ENCODE measurements around the gene LYPD8.

LYPD8 gene

DNA sequence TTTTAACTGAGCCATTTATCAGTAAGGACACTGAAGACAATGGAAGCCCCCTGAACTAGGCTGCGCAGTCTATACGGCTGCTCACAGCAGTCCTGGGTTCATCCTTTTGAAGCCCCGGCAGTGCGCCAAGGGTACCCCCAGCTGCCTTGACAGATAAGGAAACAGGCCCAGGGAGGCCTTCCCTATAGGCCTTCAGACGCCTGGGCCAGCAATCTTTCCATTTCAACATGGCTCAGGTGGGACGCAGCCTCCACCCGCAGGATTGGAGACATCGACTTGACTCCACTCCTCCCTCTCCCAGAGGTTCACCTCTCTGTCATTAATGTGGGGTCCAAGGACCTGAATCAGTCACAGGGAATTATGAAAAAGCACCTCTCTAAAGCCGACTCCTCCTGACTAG lies 2.8 kb upstream of the LYPD8 start:
- DNase-seq (ENCODE audit: low read depth) = no peak
- TF ChIP-seq, protein P1, sequence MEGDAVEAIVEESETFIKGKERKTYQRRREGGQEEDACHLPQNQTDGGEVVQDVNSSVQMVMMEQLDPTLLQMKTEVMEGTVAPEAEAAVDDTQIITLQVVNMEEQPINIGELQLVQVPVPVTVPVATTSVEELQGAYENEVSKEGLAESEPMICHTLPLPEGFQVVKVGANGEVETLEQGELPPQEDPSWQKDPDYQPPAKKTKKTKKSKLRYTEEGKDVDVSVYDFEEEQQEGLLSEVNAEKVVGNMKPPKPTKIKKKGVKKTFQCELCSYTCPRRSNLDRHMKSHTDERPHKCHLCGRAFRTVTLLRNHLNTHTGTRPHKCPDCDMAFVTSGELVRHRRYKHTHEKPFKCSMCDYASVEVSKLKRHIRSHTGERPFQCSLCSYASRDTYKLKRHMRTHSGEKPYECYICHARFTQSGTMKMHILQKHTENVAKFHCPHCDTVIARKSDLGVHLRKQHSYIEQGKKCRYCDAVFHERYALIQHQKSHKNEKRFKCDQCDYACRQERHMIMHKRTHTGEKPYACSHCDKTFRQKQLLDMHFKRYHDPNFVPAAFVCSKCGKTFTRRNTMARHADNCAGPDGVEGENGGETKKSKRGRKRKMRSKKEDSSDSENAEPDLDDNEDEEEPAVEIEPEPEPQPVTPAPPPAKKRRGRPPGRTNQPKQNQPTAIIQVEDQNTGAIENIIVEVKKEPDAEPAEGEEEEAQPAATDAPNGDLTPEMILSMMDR (IDR thresholded peaks at IDR 0.05; ENCODE audit: low read length, missing control alignments) = no peak
- no peak overlapping the region for H3K4me3 ChIP-seq (replicated peaks; ENCODE audit: low read depth, low read length)

DNA sequence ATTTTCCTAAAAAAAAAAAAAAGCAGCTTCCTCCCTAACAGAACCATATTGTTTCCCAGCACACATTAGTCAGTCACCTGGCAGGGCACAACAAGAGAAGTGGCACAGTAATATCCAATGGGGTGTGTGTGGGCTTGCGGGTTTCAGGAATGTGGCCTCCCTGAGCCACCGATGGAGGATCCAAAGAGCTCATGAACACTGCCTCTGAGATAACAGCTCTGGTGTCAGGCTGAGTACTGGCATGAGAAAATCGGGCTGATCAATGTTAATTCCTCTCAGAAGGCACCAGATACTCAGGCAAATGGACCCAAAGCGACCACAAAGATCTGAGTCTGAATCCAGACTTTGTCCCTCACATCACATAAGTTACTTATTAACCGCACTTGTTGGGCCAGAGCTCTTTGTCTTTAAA lies 2.2 kb upstream of the LYPD8 start:
- DNase-seq (ENCODE audit: low read depth) = no peak
- TF ChIP-seq, protein P1 (IDR thresholded peaks at IDR 0.05; ENCODE audit: low read length, missing control alignments) = no peak
- no peak overlapping the region for H3K4me3 ChIP-seq (replicated peaks; ENCODE audit: low read depth, low read length)

DNA sequence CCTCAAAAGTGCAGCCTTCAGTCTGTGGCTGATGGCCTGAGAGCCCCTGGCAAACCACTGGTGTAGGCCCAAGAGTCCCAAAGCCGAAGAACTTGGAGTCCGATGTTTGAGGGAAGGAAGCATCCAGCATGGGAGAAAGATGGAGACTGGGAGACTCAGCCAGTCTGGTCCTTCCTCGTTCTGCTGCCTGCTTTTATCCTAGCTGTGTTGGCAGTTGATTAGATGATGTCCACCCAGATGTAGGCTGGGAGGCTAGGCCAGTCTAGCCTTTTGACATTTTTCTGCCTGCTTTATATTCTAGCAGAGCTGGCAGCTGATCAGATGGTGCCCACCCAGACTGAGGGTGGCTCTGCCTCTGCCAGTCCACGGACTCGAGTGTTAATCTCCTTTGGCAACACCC lies 1.1 kb upstream of the LYPD8 start:
- TF ChIP-seq, protein P1 (IDR thresholded peaks at IDR 0.05; ENCODE audit: low read length, missing control alignments) = no peak
- DNase-seq (ENCODE audit: low read depth) = no peak
- no peak overlapping the region for H3K4me3 ChIP-seq (replicated peaks; ENCODE audit: low read depth, low read length)

DNA sequence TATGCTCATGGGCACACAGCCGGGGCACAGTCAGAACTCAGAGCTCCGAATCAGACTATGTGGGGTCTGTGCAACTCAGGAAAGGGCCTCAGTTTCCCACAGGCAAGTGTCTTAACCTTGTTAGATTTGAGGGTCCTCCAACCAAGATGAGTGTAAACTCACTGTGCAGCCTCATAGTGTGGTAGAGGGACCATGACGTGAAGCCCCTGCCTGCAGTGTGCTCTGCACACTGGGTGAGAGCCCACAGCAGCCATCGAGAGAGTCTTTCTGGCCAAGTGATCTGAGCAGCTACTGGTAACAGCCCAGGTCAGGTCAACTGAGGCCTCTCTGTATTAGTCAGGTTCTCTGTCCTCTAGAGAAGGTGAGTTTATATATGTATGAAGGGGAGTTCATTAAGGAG lies 592 bp upstream of the LYPD8 start:
- TF ChIP-seq, protein P1 (IDR thresholded peaks at IDR 0.05; ENCODE audit: low read length, missing control alignments) = no peak
- H3K4me3 ChIP-seq (replicated peaks; ENCODE audit: low read depth, low read length) = no peak overlapping the region
- DNase-seq (ENCODE audit: low read depth) = no peak

DNA sequence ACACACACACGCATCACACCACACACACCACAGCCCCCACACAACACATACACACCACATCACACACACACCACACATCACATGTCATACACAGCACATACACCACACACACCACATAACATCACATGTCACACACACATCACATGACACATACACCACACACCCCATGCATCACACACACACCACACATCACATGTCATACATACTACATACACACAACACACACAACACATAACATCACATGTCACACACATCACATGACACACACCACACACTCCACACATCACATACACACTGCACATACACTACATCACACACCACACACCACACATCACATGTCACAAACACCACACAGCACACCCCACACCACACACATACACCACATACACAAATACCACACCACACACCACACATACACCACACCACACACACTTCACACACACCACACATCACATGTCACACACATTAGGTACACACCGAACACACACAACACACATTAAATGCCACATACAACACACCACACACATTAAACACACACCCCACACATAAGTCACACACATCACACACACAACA lies 1.8 kb downstream of the LYPD8 start:
- no peak for DNase-seq (ENCODE audit: low read depth)
- TF ChIP-seq, protein P1 (IDR thresholded peaks at IDR 0.05; ENCODE audit: low read length, missing control alignments) = no peak
- H3K4me3 ChIP-seq (replicated peaks; ENCODE audit: low read depth, low read length) = no peak overlapping the region

DNA sequence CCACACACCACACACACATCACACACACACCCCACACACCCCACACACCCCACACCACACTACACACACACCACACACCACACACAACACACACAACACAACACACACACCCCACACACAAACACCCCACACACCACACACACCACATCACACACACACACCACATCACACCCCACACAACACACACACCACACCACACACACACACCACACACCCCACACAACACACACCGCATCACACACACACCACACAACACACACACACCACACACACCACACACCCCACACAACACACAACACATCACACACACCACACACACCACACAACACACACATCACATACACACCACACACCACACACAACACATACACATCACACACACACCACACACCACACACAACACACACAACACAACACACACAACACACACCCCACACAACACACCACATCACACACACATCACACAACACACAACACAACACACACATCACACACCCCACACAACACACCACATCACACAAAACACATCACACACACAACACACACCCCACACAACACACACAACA lies 2.4 kb downstream of the LYPD8 start:
- TF ChIP-seq, protein P1 (IDR thresholded peaks at IDR 0.05; ENCODE audit: low read length, missing control alignments) = no peak
- no peak overlapping the region for H3K4me3 ChIP-seq (replicated peaks; ENCODE audit: low read depth, low read length)
- DNase-seq (ENCODE audit: low read depth) = no peak

Measured in fibroblast of pulmonary artery (primary cell).